ENCODE data around the gene CARD16. TPM values are rescaled to one million over a fixed set of nuclear protein-coding genes. Genes with fewer than 3 reads are reported as not detected.

CARD16 gene
- total RNA-seq, 2 donors from 2014 or later: 34.3 to 47.1 TPM

DNA sequence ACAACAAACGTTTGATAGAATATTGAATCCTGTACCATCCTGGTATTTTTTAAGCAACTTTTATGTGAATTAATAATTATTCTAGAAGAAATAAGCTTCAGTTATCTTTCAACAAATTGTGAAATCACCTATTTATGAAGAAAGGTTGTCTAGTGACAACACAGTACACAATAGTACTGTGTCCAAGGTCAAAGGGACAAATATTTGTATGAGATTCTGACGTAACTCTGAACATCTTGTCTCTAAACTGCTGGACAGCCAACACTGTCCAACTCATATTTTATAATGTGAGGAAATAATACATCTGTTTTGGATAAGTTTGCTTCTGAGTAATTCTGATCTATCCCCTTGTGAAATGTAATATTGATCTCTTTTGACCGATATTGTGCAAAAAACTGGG lies 41.1 kb downstream of the CARD16 start:
- DNase-seq: no peak
- intact Hi-C loops (cut with DNase I, micrococcal nuclease): no loop called here
- no peak for ATAC-seq

DNA sequence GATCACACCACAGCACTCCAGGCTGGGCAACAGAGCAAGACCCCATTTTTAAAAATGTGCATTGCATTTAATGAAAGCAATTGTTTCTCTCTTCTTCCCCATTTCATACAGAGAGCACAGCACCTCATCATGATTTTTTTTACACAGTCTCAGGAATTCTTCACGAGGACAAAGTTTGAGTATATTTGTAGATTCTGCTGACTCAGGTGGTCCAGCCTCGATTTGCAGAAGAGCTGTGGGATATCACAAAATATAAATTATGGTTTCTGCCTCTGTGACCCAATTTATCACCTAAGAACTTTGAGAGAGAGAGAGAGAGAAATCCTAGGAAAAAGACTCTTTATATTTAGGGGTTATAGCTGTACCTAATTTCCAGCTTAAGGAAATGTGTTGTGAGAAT lies 42.0 kb downstream of the CARD16 start:
- intact Hi-C loops (cut with DNase I, micrococcal nuclease): no loop called here
- ATAC-seq: no peak
- no peak for DNase-seq

GRCh38 chr11:105000797-105001196 lies 44.3 kb downstream of the CARD16 start:
- DNase-seq: peak in 1 of 2 donors; percentile 18

DNA sequence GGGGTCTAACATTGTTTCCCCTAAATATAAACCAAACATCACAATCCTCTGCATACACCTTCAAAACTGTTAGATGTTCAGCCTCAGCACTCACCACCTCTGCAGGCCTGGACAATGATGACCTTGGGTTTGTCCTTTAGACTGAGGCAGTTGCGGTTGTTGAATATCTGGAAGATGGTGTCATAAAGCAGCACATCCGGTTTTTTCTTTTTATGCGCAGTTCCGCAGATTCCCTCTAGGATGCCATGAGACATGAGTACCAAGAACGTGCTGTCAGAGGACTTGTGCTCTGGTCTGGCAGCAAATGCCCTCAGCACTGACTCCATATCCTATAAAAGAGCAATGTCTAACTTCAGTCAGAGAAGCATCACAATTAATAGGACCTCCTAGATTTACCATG lies 45.0 kb downstream of the CARD16 start:
- ATAC-seq (no peak), DNase-seq (no peak)
- intact Hi-C loops (cut with DNase I, micrococcal nuclease): no loop called here

More at GRCh38 chr11:105000797-105001196, 44.3 kb downstream of the CARD16 start:
- intact Hi-C loops (cut with DNase I, micrococcal nuclease): no loop called here
- ATAC-seq: peak; percentile 43

DNA sequence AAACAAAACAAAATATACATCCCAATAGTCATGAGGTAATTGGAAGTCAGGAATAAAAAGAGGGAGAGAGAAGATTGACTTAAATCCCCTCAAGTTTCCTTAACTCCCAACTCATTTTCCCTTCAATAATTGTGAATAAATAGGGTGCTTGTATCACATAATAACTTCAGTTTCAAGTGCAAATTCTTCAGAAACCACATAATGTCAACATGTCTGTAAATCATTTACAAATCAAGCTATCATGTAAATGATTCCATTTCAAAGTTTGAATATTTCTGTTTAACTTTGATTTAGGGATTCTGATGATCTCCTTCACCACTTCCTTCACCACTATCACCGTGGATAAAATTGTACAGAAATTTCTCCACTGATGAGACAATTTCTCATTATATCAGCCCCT lies 45.4 kb downstream of the CARD16 start:
- DNase-seq: no peak
- intact Hi-C loops (cut with DNase I, micrococcal nuclease): no loop called here
- no peak for ATAC-seq

GRCh38 chr11:104997288-104997687 lies 47.8 kb downstream of the CARD16 start:
- intact Hi-C loops (cut with DNase I, micrococcal nuclease): no loop called here
- ATAC-seq: no peak
- DNase-seq: no peak

- DNase-seq (no peak), ATAC-seq (no peak)
- intact Hi-C loops (cut with DNase I, micrococcal nuclease): no loop called here
These were observed 50.1 kb downstream of the CARD16 start for GRCh38 chr11:104995001-104995408.

- DNase-seq: no peak
- no peak for ATAC-seq
- intact Hi-C loops (cut with DNase I, micrococcal nuclease): no loop called here
These were observed 52.4 kb downstream of the CARD16 start for GRCh38 chr11:104992781-104993180.

DNA sequence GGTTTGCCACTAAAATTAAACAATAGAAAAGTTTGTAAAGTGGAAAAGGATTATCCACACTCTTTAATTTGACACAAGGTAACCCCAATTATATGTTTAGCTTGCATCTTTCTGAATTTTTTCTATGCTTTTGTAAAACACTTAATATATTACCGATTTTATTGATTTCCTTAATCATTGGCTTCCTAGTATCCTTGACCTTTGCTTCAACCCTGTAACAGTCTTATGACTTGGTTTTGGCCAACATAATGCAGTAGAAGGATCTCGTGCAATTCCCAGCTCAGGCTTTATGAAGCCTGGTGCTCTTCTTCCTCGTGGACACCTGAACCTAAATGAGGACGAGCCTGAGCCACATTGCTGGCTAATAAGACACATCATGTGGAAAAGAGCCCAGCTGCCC lies 53.1 kb downstream of the CARD16 start:
- DNase-seq (no peak), ATAC-seq (no peak)
- intact Hi-C loops (cut with DNase I, micrococcal nuclease): no loop called here

Other genes starting within 250 kb of the CARD16 start
- gene CASP12, start 146.9 kb downstream of the CARD16 start, total RNA-seq: under 1 TPM in 1 of 2 donors, not detected in 1; 0.34 TPM
- 10 to 100 TPM; 21.2 to 26.8 TPM for gene CASP4, start 76.8 kb downstream of the CARD16 start, total RNA-seq
- 100 to 1,000 TPM in 1 of 2 donors, 10 to 100 TPM in 1; 31.1 to 107 TPM for gene CASP5, start 22.2 kb downstream of the CARD16 start, total RNA-seq
- 100 to 1,000 TPM in 1 of 2 donors, 10 to 100 TPM in 1; 41.8 to 135 TPM for gene CASP1, start 10.2 kb downstream of the CARD16 start, total RNA-seq
- gene CARD18, start 94.4 kb upstream of the CARD16 start, total RNA-seq: not detected